ENCODE measurements around the gene MYO1C.
"Not testable (repeated sequence)": the region's sequence is repeated elsewhere in the genome, so short reads cannot be mapped to it uniquely, and the experiment has no call there.

MYO1C gene

GRCh38 chr17:1462164-1463112 is 30.0 kb downstream of the MYO1C start:
- no peak overlapping the region for H3K4me3 ChIP-seq (replicated peaks; ENCODE audit: low read depth, low read length)
- no peak for DNase-seq (ENCODE audit: extremely low read depth, low read depth)
- TF ChIP-seq, protein P1, sequence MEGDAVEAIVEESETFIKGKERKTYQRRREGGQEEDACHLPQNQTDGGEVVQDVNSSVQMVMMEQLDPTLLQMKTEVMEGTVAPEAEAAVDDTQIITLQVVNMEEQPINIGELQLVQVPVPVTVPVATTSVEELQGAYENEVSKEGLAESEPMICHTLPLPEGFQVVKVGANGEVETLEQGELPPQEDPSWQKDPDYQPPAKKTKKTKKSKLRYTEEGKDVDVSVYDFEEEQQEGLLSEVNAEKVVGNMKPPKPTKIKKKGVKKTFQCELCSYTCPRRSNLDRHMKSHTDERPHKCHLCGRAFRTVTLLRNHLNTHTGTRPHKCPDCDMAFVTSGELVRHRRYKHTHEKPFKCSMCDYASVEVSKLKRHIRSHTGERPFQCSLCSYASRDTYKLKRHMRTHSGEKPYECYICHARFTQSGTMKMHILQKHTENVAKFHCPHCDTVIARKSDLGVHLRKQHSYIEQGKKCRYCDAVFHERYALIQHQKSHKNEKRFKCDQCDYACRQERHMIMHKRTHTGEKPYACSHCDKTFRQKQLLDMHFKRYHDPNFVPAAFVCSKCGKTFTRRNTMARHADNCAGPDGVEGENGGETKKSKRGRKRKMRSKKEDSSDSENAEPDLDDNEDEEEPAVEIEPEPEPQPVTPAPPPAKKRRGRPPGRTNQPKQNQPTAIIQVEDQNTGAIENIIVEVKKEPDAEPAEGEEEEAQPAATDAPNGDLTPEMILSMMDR (IDR thresholded peaks at IDR 0.05; ENCODE audit: low read depth, low read length, missing control alignments): no peak

- no peak for DNase-seq (ENCODE audit: extremely low read depth, low read depth)
- no peak overlapping the region for H3K4me3 ChIP-seq (replicated peaks; ENCODE audit: low read depth, low read length)
- TF ChIP-seq, protein P1 (IDR thresholded peaks at IDR 0.05; ENCODE audit: low read depth, low read length, missing control alignments): no peak
These were observed 31.1 kb downstream of the MYO1C start for GRCh38 chr17:1461198-1461944.

DNA sequence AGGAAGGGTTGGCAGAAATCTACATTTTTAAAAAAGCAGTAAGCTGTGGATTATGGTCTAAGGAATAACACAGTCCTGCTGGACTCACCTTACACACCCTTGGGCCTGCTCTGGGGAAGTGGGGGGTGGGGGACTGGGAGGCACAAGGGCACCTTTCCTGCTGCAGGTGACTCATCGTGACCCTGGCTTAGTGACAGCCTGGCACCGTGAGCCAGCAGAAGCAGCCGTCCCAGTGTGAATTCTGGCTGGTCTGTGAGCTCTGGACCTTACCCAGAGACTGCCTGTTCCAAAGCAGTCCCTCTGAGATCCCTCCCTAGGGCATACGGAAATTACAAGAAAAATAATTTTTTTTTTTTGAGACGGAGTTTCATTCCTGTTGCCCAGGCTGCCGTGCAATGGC is 32.3 kb downstream of the MYO1C start:
- TF ChIP-seq, protein P1 (IDR thresholded peaks at IDR 0.05; ENCODE audit: low read depth, low read length, missing control alignments): no peak
- DNase-seq (ENCODE audit: extremely low read depth, low read depth): no peak
- H3K4me3 ChIP-seq (replicated peaks; ENCODE audit: low read depth, low read length): no peak overlapping the region

DNA sequence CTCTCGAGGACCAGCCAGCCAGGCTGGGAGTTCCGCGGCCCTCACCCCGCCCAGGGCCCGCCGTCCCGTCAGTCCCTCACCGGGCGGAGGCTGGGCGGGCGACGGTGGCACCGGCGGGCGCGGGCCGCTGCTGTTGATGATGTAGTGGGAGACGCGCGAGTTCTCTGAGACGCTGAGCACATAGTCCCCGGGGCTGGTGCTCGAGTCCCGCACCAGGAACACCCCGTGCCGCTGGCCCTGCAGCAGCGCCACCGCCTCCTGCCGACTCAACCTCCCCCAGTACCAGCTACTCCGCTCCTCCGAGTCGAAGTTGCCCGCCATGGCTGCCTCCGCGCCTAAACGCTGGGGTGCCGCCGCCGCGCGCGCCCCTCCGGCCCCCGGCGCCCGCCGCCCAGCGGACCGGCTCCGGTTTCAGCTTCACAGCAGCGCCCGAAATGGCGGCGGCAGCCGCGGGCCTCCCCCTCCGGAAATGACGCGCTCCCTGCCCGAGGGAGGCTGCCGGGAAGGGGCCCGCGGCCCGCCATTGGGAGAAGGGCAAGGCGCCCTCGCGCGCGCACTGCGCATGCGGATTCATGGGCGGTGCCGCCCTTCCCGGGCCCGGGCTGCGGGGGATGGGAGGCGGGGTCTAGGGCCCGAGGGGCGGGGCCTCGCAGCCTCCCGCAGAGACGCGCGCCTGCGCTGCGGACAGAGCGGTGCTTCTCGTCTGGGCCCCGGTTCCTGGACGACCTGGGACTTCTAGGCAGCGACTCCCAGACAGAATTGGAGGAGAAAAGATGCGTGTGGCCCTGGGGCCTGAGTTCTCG is 36.5 kb downstream of the MYO1C start, which contains the start of gene CRK:
TSS of gene CRK (minus strand) at position 436 of the 803 bp plus-strand sequence. CDS start at position 321, 115 bp downstream.
- TF ChIP-seq, protein P1 (IDR thresholded peaks at IDR 0.05; ENCODE audit: low read depth, low read length, missing control alignments): no peak

GRCh38 chr17:1455291-1455796 is 37.1 kb downstream of the MYO1C start:
- TF ChIP-seq, protein P1 (IDR thresholded peaks at IDR 0.05; ENCODE audit: low read depth, low read length, missing control alignments): peak; percentile 60
- DNase-seq (ENCODE audit: extremely low read depth, low read depth): peak; percentile 46

More for the DNA sequence above, 36.5 kb downstream of the MYO1C start, which contains the start of gene CRK:
- H3K4me3 ChIP-seq (replicated peaks; ENCODE audit: low read depth, low read length): peak within 1 kb of the TSS; percentile 93
- DNase-seq (ENCODE audit: extremely low read depth, low read depth): peak; percentile 75

DNA sequence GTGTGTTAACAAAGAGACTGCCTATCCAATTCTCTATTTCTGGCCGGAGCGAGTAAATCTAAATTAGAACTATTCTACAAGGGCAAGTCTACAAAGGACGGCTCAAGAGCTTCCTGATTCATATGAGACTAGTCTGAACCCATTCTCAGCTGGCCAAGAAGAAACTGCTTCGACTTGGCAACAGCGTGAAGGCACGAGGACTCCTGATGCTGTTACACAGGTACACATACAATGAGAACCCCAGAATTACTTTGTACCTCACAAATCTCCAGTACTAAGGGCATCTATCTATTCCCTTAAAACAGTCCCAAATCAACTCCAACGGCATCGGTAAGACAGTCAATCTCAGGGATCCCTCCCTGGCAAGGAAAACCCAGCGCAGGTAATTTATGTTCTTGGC is 37.9 kb downstream of the MYO1C start:
- TF ChIP-seq, protein P1 (IDR thresholded peaks at IDR 0.05; ENCODE audit: low read depth, low read length, missing control alignments): no peak
- DNase-seq (ENCODE audit: extremely low read depth, low read depth): no peak
- peak overlapping the region; percentile 93 for H3K4me3 ChIP-seq (replicated peaks; ENCODE audit: low read depth, low read length)

More at GRCh38 chr17:1455291-1455796, 37.1 kb downstream of the MYO1C start:
- H3K4me3 ChIP-seq (replicated peaks; ENCODE audit: low read depth, low read length): peak overlapping the region; percentile 93

- not testable (repeated sequence) for DNase-seq (ENCODE audit: extremely low read depth, low read depth); H3K4me3 ChIP-seq (replicated peaks; ENCODE audit: low read depth, low read length)
These were observed 38.8 kb downstream of the MYO1C start for GRCh38 chr17:1453694-1454093.

Data from HFF-Myc (cell line).